Measurements from ENCODE around the gene C1orf21.

C1orf21 gene

GRCh38 chr1:184392067-184392466 lies 5.2 kb downstream of the C1orf21 start:
- DNase-seq (ENCODE audit: extremely low read depth, low read depth): no peak
- TF ChIP-seq, protein P1, sequence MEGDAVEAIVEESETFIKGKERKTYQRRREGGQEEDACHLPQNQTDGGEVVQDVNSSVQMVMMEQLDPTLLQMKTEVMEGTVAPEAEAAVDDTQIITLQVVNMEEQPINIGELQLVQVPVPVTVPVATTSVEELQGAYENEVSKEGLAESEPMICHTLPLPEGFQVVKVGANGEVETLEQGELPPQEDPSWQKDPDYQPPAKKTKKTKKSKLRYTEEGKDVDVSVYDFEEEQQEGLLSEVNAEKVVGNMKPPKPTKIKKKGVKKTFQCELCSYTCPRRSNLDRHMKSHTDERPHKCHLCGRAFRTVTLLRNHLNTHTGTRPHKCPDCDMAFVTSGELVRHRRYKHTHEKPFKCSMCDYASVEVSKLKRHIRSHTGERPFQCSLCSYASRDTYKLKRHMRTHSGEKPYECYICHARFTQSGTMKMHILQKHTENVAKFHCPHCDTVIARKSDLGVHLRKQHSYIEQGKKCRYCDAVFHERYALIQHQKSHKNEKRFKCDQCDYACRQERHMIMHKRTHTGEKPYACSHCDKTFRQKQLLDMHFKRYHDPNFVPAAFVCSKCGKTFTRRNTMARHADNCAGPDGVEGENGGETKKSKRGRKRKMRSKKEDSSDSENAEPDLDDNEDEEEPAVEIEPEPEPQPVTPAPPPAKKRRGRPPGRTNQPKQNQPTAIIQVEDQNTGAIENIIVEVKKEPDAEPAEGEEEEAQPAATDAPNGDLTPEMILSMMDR (IDR thresholded peaks at IDR 0.05; ENCODE audit: low read depth, low read length): no peak

DNA sequence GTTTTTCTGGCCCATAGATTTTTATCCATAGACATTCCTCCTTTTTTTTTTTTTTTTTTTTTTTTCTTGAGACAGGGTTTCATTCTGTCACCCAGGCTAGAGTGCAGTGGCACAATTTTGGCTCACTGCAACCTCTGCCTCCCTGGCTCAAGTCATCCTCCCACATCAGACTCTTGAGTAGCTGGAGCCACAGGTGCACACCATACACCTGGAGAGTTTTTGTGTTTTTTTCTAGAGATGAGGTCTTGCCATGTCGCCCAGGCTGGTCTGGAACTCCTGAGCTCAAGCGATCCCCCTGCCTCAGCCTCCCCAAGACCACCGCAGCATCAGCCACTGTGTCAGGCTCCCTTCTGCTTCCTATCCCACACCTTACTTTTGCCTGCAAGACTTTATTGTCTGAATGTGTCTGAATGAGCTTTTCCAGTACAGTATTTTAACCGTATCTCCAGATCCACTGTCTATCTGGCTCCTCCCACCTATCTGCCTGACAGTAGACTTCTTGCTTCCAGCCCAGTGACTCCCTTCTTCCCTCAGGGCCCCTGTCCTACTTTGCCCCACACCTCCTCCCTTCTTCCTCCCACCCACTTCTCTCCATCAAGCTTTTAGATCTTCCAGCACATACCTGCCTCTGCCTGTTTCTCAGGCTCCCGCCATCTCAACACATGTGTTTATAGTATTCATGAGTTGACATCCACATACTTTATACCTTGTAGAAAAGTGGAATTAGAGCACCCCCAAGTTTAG lies 6.1 kb downstream of the C1orf21 start:
- TF ChIP-seq, protein P1 (IDR thresholded peaks at IDR 0.05; ENCODE audit: low read depth, low read length): no peak
- DNase-seq (ENCODE audit: extremely low read depth, low read depth): no peak

- no peak for DNase-seq (ENCODE audit: extremely low read depth, low read depth)
- TF ChIP-seq, protein P1 (IDR thresholded peaks at IDR 0.05; ENCODE audit: low read depth, low read length): no peak
Observed at GRCh38 chr1:184393962-184394361, 7.1 kb downstream of the C1orf21 start.

GRCh38 chr1:184395370-184395769 lies 8.5 kb downstream of the C1orf21 start:
- TF ChIP-seq, protein P1 (IDR thresholded peaks at IDR 0.05; ENCODE audit: low read depth, low read length): no peak
- no peak for DNase-seq (ENCODE audit: extremely low read depth, low read depth)

GRCh38 chr1:184395937-184396480 lies 9.2 kb downstream of the C1orf21 start:
- TF ChIP-seq, protein P1 (IDR thresholded peaks at IDR 0.05; ENCODE audit: low read depth, low read length): no peak
- DNase-seq (ENCODE audit: extremely low read depth, low read depth): no peak

DNA sequence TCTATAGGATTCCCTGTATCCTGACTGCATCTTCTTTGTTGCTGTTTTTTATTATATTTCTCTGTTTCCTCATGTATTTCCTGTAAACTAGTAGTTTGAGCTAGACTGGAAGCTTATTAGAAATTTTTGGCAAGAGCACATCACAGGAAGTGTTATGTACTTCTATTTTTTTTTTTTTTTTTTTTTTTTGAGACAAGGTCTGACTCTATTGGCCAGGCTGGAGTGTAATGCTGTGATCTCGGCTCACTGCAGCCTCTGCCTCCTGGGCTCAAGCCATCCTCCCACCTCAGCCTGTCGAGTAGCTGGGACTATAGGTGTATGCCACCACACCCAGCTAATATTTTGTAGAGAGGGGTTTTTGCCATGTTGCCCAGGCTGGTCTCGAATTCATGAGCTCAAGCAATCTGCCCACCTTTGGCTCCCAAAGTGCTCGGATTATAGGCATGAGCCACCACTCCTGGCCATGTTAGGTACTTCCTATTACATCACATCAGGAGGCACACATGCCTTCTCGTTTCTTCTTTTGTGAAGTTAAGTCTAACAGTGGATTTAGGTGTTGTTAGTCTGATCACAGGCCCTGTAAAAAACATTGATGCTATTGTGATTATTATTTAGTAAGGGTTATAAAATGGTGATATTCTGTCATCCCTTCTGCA lies 12.5 kb downstream of the C1orf21 start:
- TF ChIP-seq, protein P1 (IDR thresholded peaks at IDR 0.05; ENCODE audit: low read depth, low read length): no peak
- no peak for DNase-seq (ENCODE audit: extremely low read depth, low read depth)
